Dedifferentiated amniotic fluid mesenchymal stem cell (primary cell): ENCODE measurements around the gene NUDT13.

Experiments used
- DNase-seq: peaks from one replicate; pipeline ENCODE4 v3.0.0-alpha.2; 2016; ENCODE audit errors: extremely low spot score

Gene NUDT13

DNA sequence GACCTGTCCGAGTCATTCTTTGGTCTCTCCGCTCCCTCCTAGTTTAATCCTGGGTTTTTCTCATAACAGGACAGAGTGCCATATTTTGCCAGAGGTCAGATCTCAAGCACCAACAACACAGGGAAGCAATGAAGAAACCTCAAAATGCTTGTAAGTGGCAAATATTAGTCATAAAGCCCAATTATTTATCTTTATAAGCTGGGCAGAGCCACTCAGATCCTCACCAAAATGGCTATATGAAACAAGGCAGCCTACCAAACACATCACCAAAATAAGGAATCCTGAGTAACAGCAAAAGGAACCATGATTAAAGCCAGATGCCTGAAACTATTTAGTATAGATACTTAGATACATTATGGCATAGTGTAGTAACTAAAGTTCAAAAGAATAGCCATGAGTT lies 52.8 kb downstream of the NUDT13 start:
- no peak for DNase-seq

DNA sequence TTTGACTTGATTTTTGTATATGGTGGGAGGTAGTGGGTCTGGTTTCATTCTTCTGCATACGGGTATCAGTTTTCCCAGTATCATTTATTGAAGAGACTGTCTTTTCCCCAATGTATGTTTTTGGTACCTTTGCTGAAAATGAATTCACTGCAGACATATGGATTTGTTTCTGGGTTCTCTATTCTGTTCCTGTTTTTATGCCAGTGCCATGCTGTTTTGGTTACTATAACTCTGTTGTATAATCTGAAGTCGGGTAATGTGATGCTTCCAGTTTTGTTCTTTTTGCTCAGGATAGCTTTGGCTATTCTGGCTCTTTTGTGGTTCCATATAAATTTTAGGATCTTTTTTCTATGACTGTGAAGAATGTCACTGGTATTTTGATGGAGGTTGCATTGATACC lies 56.7 kb downstream of the NUDT13 start:
- no peak for DNase-seq

DNA sequence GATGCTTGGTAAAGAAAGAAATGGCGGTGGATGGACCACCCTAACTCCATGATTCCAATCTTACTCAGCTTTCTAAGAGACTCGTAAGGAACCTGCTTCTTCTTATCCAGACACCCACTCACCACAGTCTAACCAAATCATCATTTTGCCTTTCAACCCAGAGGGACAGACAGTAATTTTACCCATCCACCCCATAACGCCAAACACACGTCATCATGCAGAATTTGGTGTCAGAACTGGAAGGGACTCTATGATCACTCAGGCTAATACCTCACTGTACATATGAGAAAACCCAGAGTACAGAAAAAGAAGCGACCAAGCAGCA lies 57.2 kb downstream of the NUDT13 start:
- no peak for DNase-seq

DNA sequence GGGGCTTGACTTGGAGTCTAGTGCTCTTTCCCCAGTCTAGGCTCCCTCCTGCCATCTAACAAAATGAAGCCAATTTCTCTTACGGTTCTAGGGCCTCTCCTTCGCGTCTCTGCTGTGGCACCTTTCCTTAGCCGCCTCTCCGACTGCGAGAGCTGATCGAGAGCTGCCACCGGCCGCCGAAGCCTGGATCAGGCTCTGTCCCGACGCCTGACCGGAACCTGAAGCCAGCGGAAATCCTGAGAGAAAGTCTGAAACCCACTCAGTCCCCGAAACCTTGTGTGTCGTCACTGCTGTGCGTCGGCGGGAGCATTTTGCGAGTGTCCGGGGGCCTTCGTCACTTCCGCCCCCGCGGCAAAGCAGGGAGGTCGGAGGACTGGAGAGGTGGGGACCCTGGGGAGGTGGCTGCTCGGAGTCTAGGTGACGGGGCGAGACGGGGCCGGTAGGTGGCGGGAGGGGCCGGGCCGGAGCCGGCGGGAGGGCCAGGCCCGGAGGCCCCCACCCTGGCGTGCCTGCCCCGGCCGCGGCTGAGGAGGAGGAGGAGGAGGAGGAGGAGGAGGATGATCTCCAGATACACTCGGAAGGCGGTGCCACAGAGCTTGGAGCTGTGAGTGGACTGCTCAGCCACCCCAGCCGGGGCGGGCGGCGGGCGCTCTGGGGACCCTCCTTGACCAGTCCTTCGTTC lies 57.7 kb downstream of the NUDT13 start, which contains the start of the genes ECD and FAM149B1:
ECD (minus strand) TSS at position 226 of the 682 bp plus-strand sequence. CDS start 4,071 bp downstream, outside the sequence.
FAM149B1 (plus strand) TSS at position 337 of the 682 bp plus-strand sequence; CDS start at position 558, 221 bp downstream.
- peak; percentile 98 for DNase-seq

DNA sequence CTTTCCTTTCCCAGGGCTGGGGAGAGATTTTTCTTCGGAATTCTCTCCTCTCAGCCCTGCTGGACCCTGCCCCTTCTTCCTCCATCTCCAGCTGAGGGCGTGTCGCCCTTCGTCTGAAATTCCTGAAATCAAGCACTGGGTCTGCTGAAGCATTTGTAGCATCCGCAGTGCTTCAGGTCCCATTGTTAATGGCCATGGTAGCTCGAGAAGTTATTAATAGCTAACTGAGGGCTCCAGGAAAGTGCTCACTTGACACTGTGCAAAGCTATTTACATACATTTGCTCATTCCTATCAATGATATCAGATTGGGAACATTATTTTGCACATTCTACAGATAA lies 58.2 kb downstream of the NUDT13 start:
- DNase-seq = no peak

DNA sequence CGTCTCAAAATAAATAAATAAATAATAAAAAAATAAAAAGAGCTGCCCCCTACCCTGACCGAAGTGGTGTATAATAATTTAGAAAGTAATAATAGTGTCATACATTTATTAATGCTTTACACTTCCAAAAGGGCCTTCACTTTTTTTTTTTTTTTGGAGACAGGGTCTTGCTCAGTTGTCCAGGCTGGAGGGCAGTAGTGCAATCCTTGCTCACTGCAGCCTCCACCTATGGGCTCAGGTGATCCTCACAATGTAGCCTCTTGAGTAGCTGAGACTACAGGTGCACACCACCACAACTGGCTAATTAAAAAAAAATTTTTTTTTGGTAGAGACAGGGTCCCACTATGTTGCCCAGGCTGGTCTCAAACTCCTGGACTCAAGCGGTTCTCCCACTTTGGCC lies 59.1 kb downstream of the NUDT13 start:
- no peak for DNase-seq

DNA sequence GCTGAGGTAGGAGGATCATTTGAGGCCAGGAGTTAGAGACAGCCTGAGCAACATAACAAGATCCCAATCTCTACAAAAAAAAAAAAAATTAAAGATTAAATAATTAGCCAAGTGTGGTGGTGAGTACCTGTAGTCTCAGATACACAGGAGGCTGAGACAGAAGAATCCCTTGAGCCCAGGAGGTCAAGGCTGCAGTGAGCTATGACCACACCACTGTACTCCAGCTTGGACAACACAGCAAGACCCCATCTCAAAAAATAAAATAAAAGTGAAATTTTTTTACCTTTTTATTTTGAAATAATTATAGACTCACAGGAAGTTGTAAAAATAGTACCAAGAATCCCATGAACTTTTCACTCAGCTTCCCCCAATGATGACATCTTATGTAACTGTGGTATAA lies 62.6 kb downstream of the NUDT13 start:
- DNase-seq = no peak

DNA sequence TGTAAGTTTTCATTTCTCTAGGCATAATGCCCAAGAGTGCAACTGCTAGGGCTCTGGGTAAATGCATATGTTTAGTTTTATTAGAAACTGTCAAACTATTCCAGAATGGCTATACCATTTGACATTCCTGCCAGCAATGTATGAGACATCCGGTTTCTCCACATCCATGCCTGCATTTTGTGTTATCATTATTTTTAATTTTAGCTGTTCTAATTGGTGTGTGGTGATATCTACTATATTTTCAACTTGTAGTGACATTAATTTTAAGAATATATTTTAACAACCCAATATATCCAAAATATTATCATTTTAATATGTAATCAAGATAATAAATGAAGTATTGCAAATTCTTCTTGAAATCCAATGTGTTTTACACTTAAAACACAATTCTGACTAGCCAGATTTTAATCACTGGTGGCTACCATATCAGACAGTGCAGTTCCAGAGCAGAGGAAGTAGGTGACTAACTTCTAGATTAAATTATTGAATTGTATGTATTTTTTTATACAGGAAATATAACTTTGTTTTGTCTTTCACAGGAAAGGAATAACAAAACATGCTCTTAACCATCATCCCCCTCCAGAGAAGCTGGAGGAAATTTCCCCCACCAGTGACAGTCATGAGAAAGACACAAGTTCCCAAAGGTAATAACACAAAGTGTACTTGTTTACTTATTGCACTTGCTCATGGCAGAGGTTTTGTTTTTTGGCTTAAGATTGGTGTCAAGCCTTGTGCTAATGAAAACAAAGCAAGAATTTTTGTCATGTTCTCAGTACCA lies 64.1 kb downstream of the NUDT13 start:
- no peak for DNase-seq
